GM21576 (cell line): ENCODE results near the gene PDE3A.
"Not testable (repeated sequence)": the region's sequence is repeated elsewhere in the genome, so short reads cannot be mapped to it uniquely, and the experiment has no call there.

Experiments used
- ATAC-seq: cut with Tn5 transposase; IDR thresholded peaks from one replicate; pipeline ENCODE4 v1.9.1; 2021; ENCODE audit warnings: mild to moderate bottlenecking, moderate library complexity; ENCODE audit not compliant: unreplicated experiment

Gene PDE3A

DNA sequence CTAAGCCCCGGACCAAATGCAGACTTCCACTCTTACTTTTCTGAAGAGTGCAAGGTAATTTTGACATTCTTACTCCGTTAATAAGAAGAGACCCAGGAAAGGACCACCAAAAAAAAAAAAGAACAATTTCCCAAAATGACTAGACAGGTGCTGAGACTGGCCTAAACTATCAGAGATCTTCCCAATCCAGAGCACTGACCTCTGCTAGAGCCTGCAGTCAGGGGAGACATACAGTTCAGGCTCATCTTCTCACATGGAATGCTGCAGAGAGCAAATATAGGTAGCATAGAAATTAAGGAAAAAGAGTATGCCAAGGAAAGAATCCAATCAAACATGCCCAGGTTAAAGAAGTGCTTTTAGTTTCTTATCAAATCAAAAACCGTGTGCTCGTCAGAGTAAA is 177.9 kb downstream of the PDE3A start:
- no peak for ATAC-seq

- no peak for ATAC-seq
Measured at GRCh38 chr12:20547816-20548575, 179.7 kb downstream of the PDE3A start.

DNA sequence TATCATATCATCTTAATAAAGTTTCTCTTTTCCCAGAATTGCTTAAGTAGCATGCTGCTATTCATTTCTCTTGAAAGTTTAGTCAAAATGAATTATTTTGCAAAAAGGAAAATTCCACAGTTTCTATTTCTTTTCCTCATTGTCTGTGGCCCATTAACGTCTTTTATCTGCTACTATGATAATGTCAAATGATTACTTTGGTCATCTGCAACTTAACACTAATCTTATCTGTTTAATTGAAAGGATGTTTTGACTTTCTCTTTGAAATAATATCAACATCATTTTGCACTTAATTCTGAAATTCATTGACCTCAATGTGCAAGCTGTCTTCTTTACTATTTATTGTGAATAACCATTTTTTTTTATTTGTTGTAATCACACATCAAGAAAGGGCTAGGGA is 180.3 kb downstream of the PDE3A start:
- no peak for ATAC-seq

GRCh38 chr12:20549108-20549719 is 180.9 kb downstream of the PDE3A start:
- ATAC-seq = no peak

GRCh38 chr12:20551742-20552442 is 183.6 kb downstream of the PDE3A start:
- ATAC-seq = not testable (repeated sequence)

GRCh38 chr12:20552586-20552985 is 184.2 kb downstream of the PDE3A start:
- not testable (repeated sequence) for ATAC-seq

DNA sequence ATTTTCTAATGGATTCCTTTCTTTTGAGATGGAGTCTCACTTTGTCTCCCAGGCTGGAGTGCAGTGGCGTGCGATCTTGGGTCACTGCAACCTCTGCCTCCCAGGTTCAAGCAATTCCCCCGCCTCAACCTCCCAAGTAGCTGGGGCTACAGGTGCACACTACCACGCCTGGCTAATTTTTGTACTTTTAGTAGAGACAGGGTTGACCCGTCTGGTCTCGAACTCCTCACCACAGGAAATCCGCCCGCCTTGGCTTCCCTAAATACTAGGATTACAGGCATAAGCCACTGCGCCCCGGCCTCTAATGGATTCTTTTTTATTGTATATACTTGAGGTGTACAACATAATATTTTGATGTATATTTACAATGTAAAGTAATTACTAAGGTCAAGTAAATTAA is 186.7 kb downstream of the PDE3A start:
- no peak for ATAC-seq

- no peak for ATAC-seq
Measured at GRCh38 chr12:20555771-20556170, 187.4 kb downstream of the PDE3A start.

- no peak for ATAC-seq
Measured at GRCh38 chr12:20557096-20557495, 188.8 kb downstream of the PDE3A start.

GRCh38 chr12:20560935-20561334 is 192.6 kb downstream of the PDE3A start:
- ATAC-seq = no peak

DNA sequence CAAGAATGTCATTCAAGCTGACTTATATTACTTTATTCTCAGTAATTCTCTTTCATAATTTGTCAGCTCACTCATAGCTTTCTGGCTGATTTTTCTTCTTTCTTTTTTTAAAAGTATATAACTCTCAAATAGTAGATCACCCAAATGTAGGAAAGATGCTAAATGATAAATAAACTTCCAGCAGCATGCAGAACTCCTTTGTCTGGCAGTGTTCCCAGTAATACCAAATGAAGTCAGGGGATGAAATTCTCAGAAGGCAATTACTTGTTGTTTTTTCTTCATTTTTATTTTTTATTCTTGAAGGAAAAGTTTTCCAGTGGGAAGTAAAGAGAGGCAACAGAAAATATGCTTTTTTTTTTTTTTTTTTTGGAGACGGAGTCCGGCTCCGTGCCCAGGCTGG is 193.5 kb downstream of the PDE3A start:
- ATAC-seq = no peak

- no peak for ATAC-seq
Measured at GRCh38 chr12:20567413-20567812, 199.1 kb downstream of the PDE3A start.

DNA sequence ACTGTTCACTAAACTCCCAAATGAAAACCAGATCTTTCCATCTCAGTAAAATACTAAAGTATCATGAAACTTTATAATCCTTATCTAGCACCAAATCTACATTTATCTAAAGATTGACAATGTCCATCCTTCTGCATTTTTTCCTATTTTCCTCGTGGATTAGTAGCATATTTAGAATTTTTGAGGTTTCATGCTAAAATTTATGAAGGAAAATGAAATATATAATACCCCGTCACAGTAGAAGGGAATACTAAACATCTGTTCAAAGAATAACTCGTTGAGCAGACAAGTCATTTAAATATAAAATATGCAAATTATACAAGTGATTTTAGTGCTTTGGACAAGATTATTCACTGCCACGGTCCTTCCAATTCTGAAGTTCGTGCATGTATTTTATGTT is 204.1 kb downstream of the PDE3A start:
- ATAC-seq = no peak

DNA sequence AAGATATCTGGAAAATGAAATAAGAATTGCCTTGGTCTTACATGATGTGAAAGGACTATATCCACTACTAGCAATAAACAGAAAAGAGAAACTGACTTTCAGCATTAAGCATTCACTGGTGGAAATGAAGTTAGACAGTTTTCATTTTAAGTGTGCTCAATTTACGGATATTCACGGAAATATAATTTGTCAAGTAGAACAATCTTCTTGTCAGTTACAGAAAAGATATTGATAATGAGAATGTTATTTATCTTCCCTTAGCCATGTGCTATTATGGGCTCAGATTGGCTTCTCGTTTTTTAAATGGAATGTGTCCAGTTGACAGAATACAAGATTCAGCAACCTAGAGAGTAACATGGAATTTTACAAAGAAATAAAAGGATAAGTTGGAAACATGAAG is 208.2 kb downstream of the PDE3A start:
- no peak for ATAC-seq

GRCh38 chr12:20577054-20577453 is 208.7 kb downstream of the PDE3A start:
- no peak for ATAC-seq

DNA sequence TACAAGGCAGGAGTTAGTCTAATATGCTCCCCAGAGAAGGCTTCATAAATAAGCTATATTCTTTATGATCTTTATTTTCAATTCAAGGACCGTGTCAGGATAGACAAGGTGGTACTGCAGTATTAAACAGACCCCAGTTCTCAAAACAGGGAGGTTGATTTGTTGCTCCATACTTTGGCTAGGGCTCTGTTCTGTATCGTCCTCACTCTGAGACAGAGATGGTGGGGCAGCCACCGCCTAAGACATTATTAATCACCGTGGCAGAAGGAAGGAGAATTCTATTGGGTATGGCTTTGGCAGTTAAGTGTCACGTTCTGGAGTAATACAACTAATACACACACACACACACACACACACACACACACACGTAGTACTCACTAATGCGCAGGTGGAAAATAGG is 209.8 kb downstream of the PDE3A start:
- ATAC-seq = no peak

DNA sequence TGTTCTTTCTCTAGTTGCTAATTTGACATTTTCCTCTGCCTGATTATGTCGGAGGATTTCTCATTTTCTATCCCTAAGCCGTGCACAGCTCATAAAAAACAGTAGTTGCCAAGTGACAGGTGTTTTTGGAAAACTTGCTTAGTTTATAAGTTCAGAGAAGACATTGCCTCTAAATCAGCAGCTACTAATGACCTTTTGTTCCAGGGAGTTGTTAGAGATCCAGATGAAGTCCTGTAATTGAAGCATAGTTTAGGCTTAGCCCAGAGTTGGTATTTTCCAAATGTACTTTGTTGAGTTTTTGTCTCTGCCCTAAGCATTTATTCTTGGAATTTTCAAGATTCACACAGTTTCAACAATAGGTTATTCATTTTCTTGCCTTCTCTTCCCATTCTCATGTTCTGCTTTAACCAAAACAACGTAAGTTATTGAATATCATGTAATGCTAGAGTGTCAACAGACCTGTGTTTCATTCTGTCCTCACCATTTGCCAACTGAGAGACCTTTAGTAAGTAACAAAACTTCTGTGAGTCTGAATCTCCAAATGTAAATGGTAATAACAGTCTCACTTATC is 216.8 kb downstream of the PDE3A start:
- no peak for ATAC-seq

DNA sequence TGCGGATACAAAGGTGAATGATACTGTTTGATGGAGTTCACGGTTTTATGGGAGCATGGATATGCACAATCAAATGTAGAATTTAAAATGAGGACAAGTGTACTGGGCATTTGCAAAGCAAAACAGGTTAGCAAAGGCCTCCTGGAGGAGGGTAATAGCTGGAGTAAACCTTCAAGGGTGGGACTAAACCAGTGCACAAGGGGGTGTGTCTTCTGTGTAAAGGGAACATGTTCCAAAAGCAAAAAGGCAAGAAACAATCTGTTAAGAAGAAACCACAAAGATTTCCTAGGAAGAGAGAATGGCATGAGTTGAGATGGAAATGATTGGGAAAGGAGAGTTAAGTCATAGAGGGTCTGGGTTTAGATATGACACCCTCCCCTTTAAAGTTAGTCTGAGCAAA is 217.6 kb downstream of the PDE3A start:
- no peak for ATAC-seq

GRCh38 chr12:20588042-20588441 is 219.7 kb downstream of the PDE3A start:
- no peak for ATAC-seq

GRCh38 chr12:20590570-20590969 is 222.2 kb downstream of the PDE3A start:
- ATAC-seq = no peak

GRCh38 chr12:20592556-20592955 is 224.2 kb downstream of the PDE3A start:
- no peak for ATAC-seq

DNA sequence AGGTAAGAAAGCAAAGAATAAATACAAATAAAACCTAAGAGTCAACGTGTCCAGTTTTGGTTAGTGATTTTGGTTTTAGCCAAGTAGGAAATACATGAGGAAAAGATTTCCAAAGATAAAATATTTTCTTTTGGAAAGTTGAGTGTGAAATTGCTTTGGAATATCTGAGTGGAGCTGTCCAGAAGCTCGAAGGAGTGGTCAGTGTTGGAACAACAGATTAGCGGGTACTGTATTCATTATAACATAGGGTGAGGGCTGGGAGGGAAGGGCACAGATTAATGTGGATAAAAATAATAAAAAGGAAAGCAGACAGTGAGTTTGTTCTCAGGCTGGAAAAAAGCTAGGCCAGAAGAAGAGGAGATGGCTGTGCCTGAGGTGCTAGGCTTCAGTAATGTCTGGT is 225.3 kb downstream of the PDE3A start:
- no peak for ATAC-seq
